Endothelial cell of umbilical vein (primary cell): ENCODE data around the gene MANEAL. TPM values are rescaled to one million over a fixed set of nuclear protein-coding genes. Genes with fewer than 3 reads are reported as not detected.

Experiments
- BruUV-seq: library from RNA; stranded (reverse); fragments of 400-500 nt; replicated peaks from 2 replicates; lab custom pipeline; 2021; lab: Mats Ljungman, UMichigan
- CTCF ChIA-PET: fragments of 300-600, 350-600 bp; sonication (Branson Sonifier 250); formaldehyde crosslinking; loops from one replicate; lab custom pipeline; 2021; ENCODE audit warnings: antibody characterized with exemption, inconsistent platforms; lab: Charles Lee
- POLR2A ChIA-PET: fragments of 300-600, 350-600 bp; sonication (Branson Sonifier 250); formaldehyde crosslinking; loops from one replicate; lab custom pipeline; 2021; ENCODE audit warnings: antibody characterized with exemption, inconsistent platforms; lab: Charles Lee
- DNase-seq: peaks from one replicate; pipeline ENCODE4 v3.0.0-alpha.2; 2011; ENCODE audit warnings: low read depth, low spot score
- FAIRE-seq: peaks from 2 replicates; lab custom pipeline; 2011; peaks lifted over from hg19 to GRCh38; lab: Jason Lieb, UNC
- H2AFZ ChIP-seq: 2 replicates; pipeline ENCODE4 v1.6.0; 2012; ENCODE audit warnings: low read depth, low read length, control low read depth, inconsistent platforms
- H3K27ac ChIP-seq: 2 replicates; pipeline ENCODE4 v1.5.1; 2011; ENCODE audit warnings: low read depth, mild to moderate bottlenecking, control low read depth, low read length, moderate library complexity; ENCODE audit not compliant: insufficient read depth
- H3K27me3 ChIP-seq, 2 experiments: 2 replicates each; pipeline versions ENCODE4 v1.6.0 to v1.6.1; 2011; ENCODE audit warnings: low read length in 2 of 2, mixed read lengths in 1 of 2; ENCODE audit not compliant: control insufficient read depth in 2 of 2, insufficient read depth in 2 of 2
- H3K36me3 ChIP-seq, 2 experiments: 2 replicates in 1 of 2; 3 replicates in 1 of 2; pipeline ENCODE4 v1.5.1; 2011; ENCODE audit warnings: low read length in 2 of 2, mild to moderate bottlenecking in 1 of 2, moderate library complexity in 1 of 2; ENCODE audit not compliant: control insufficient read depth in 2 of 2, insufficient read depth in 2 of 2; ENCODE audit errors: extremely low read depth in 1 of 2
- H3K4me1 ChIP-seq: 3 replicates; pipeline ENCODE4 v1.5.1; 2011; ENCODE audit warnings: mild to moderate bottlenecking, low read length; ENCODE audit not compliant: control insufficient read depth, insufficient read depth; ENCODE audit errors: extremely low read depth
- H3K4me2 ChIP-seq: 2 replicates; pipeline ENCODE4 v1.6.1; 2011; ENCODE audit warnings: low read length, control low read depth, mixed read lengths; ENCODE audit not compliant: insufficient read depth
- H3K4me3 ChIP-seq, 3 experiments: fragments of 200-600 bp in 1 of 3; sonication (generic), shearing (Covaris generic) in 1 of 3; replicated peaks in 1 of 3; 2 replicates each; pipeline ENCODE4 v1.5.1; 2011 to 2016; ENCODE audit warnings: control low read depth in 3 of 3, low read length in 3 of 3, mild to moderate bottlenecking in 2 of 3, inconsistent platforms in 1 of 3, low read depth in 1 of 3, moderate library complexity in 1 of 3; ENCODE audit not compliant: insufficient read depth in 1 of 3
- H3K79me2 ChIP-seq: 2 replicates; pipeline ENCODE4 v1.6.0; 2012; ENCODE audit warnings: low read length, inconsistent platforms; ENCODE audit not compliant: control insufficient read depth, insufficient read depth
- H3K9ac ChIP-seq: replicated peaks from 2 replicates; pipeline ENCODE3; 2011; ENCODE audit warnings: low read length, control low read depth; ENCODE audit not compliant: insufficient read depth; ENCODE audit errors: extremely low read depth
- H3K9me1 ChIP-seq: replicated peaks from 3 replicates; pipeline ENCODE4 v1.6.0; 2011; ENCODE audit warnings: mild to moderate bottlenecking, low read length; ENCODE audit not compliant: control insufficient read depth, insufficient read depth; ENCODE audit errors: extremely low read depth
- H3K9me3 ChIP-seq: replicated peaks from 2 replicates; pipeline ENCODE4 v1.5.1; 2012; ENCODE audit warnings: low read length, inconsistent platforms; ENCODE audit not compliant: control insufficient read depth, insufficient read depth
- H4K20me1 ChIP-seq: replicated peaks from 2 replicates; pipeline ENCODE3; 2011; ENCODE audit warnings: mild to moderate bottlenecking, low read length; ENCODE audit not compliant: control insufficient read depth, insufficient read depth; ENCODE audit errors: extremely low read depth
- GATA2 ChIP-seq: IDR thresholded peaks from 2 replicates; pipeline ENCODE4 v1.7.0; 2011; ENCODE audit warnings: low read depth, mild to moderate bottlenecking, moderate library complexity, mixed read lengths, low read length; ENCODE audit not compliant: insufficient read length, insufficient read depth
- dilution Hi-C: fragments of 300-500 bp; cut with MboI; formaldehyde crosslinking; loops from one replicate; pipeline ENCODE4 v1.15.0; 2019; ENCODE audit warnings: low sequenced_read_pairs; ENCODE audit not compliant: extremely low pct_ligation_motif_present
- intact Hi-C: fragments of 100-400 bp; cut with micrococcal nuclease; formaldehyde crosslinking; loops from one replicate; pipeline ENCODE4 v1.10.0; 2022
- polyA plus RNA-seq, 4 experiments: library from polyadenylated mRNA; depleted of rRNA in 3 of 4; stranded (reverse) in 3 of 4; unstranded in 1 of 4; fragments of >200 nt; gene quantifications; 2 replicates each; pipeline versions ENCODE4 v1.2.1 to v1.2.3, GENCODE V29; 2011 to 2012; ENCODE audit warnings: missing spikeins in 1 of 4
- total RNA-seq: library from RNA; stranded (reverse); gene quantifications from 2 replicates; pipeline ENCODE4 v1.2.3, GENCODE V29; 2021

MANEAL gene
- total and polyA plus RNA-seq, 2 donors (not counting 3 experiments of a cell fraction or from before 2014, with no cell fraction given) = 0.66 to 1.3 TPM

- peaks cover 1 to 2% of the 10 kb centered on the region in 2 experiments for H3K36me3 ChIP-seq
- H3K4me2 ChIP-seq = no peak overlapping the region
- H3K27ac ChIP-seq = no peak overlapping the region
- H3K9ac ChIP-seq = no peak overlapping the region
- H4K20me1 ChIP-seq = peaks cover 2% of the 10 kb centered on the region
- no peak overlapping the region for H3K4me3 ChIP-seq
- BruUV-seq = no TSS peak
- no peaks in the 10 kb centered on the region for H3K27me3 ChIP-seq
- no peak for TF ChIP-seq GATA2
- DNase-seq (peak; percentile 13), FAIRE-seq (peak; percentile 64)
- no peak overlapping the region for H2AFZ ChIP-seq
- ChIA-PET POLR2A (no interaction called here), CTCF (interaction anchor here (3.0 kb wide), 1 partner anchor 9 kb away, joined by 21 read pairs; the partner anchor contains the start of gene MTF1)
- H3K9me1 ChIP-seq = no peaks in the 10 kb centered on the region
- dilution Hi-C loops = no loop called here
- H3K4me1 ChIP-seq = peaks cover 14% of the 10 kb centered on the region
- intact Hi-C loops = no loop called here
- H3K9me3 ChIP-seq = no peaks in the 10 kb centered on the region
- peaks cover 58% of the 10 kb centered on the region for H3K79me2 ChIP-seq
Measured at GRCh38 chr1:37850352-37850955, 56.8 kb downstream of the MANEAL start.

Other genes starting within 250 kb of the MANEAL start
- gene SNIP1, start 239.6 kb upstream of the MANEAL start, total RNA-seq = 18.4 and 19.6 TPM in 2 replicates
- gene SNIP1, start 239.6 kb upstream of the MANEAL start, polyA plus RNA-seq = 3.7 and 5.0 TPM in 2 replicates
- 6.2 and 8.1 TPM in 2 replicates for gene DNALI1, start 236.9 kb upstream of the MANEAL start, total RNA-seq
- gene DNALI1, start 236.9 kb upstream of the MANEAL start, polyA plus RNA-seq = 5.2 and 5.7 TPM in 2 replicates
- 55.5 and 57.1 TPM in 2 replicates for gene GNL2, start 197.9 kb upstream of the MANEAL start, total RNA-seq
- gene GNL2, start 197.9 kb upstream of the MANEAL start, polyA plus RNA-seq = 14.2 and 18.0 TPM in 2 replicates
- not detected in 2 replicates for gene RSPO1, start 159.0 kb upstream of the MANEAL start, total RNA-seq
- not detected in 2 replicates for gene RSPO1, start 159.0 kb upstream of the MANEAL start, polyA plus RNA-seq
- 43.7 and 45.7 TPM in 2 replicates for gene CDCA8, start 101.3 kb upstream of the MANEAL start, total RNA-seq
- 36.2 and 38.5 TPM in 2 replicates for gene CDCA8, start 101.3 kb upstream of the MANEAL start, polyA plus RNA-seq
- gene EPHA10, start 28.7 kb upstream of the MANEAL start, total RNA-seq = not detected in 2 replicates
- gene EPHA10, start 28.7 kb upstream of the MANEAL start, polyA plus RNA-seq = not detected in 2 replicates
- 32.8 and 36.5 TPM in 2 replicates for gene C1orf122, start 13.9 kb downstream of the MANEAL start, total RNA-seq
- 38.8 and 54.0 TPM in 2 replicates for gene C1orf122, start 13.9 kb downstream of the MANEAL start, polyA plus RNA-seq
- gene YRDC, start 14.4 kb downstream of the MANEAL start, total RNA-seq = 19.2 and 20.4 TPM in 2 replicates
- gene YRDC, start 14.4 kb downstream of the MANEAL start, polyA plus RNA-seq = 20.4 and 20.5 TPM in 2 replicates
- gene MTF1, start 65.7 kb downstream of the MANEAL start, total RNA-seq = 18.5 and 18.9 TPM in 2 replicates
- 4.9 and 5.2 TPM in 2 replicates for gene MTF1, start 65.7 kb downstream of the MANEAL start, polyA plus RNA-seq
- 13.5 and 14.7 TPM in 2 replicates for gene INPP5B, start 153.2 kb downstream of the MANEAL start, total RNA-seq
- gene INPP5B, start 153.2 kb downstream of the MANEAL start, polyA plus RNA-seq = 7.4 and 10.5 TPM in 2 replicates
- 97.3 and 107 TPM in 2 replicates for gene SF3A3, start 196.2 kb downstream of the MANEAL start, total RNA-seq
- gene SF3A3, start 196.2 kb downstream of the MANEAL start, polyA plus RNA-seq = 20.5 and 26.1 TPM in 2 replicates
- 58.7 and 63.8 TPM in 2 replicates for gene FHL3, start 211.7 kb downstream of the MANEAL start, total RNA-seq
- gene FHL3, start 211.7 kb downstream of the MANEAL start, polyA plus RNA-seq = 21.3 and 26.1 TPM in 2 replicates
- 54.1 and 60.1 TPM in 2 replicates for gene UTP11, start 218.9 kb downstream of the MANEAL start, total RNA-seq
- gene UTP11, start 218.9 kb downstream of the MANEAL start, polyA plus RNA-seq = 13.8 and 20.1 TPM in 2 replicates